Suppressor macrophage (primary cell): ENCODE measurements around the gene DLL4.

Experiments
- DNase-seq, 4 experiments: peaks; one replicate each; pipeline ENCODE4 v3.0.0-alpha.2; 2020 to 2022
- total RNA-seq, 17 experiments: gene quantifications; one replicate each; lab custom pipeline; 2026; ENCODE audit warnings: mixed read lengths in 6 of 17, inconsistent platforms in 3 of 17; lab: John Stamatoyannopoulos, UW

Gene DLL4
- 0 to 36.8 (median 0.15) reads per million in 17 experiments for total RNA-seq

- DNase-seq = peak in 2 of 4 experiments; percentile 50 to 55
These were observed at the start of gene DLL4 for GRCh38 chr15:40928821-40929659. Gene DLL4, plus strand, starts transcription at chr15:40929340. Its CDS starts 329 bp downstream, at chr15:40929669.

GRCh38 chr15:40879609-40880008, 49.5 kb upstream of the DLL4 start:
- DNase-seq = no peak

- no peak for DNase-seq
These were observed 47.8 kb upstream of the DLL4 start for GRCh38 chr15:40881351-40881750.

- no peak for DNase-seq
These were observed 42.6 kb upstream of the DLL4 start for GRCh38 chr15:40886586-40886985.

DNA sequence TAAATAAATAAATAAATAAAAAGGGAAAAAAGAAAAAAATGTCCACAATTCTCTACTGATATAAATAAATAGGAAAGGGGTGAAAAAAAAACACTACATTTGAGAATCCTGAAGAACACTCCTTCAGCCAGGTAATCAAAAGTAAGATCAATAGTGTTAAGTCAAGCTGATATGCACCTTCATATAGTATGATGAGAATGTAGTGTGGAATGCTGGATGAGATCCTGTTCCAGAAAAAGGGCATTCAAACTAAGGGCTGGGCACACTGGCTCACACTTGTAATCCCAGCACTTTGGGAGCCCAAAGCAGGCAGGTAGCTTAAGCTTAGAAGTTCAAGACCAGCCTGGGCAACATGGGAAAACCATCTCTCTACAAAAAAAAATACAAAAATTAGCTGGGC, 40.0 kb upstream of the DLL4 start:
- DNase-seq = no peak

GRCh38 chr15:40891138-40891537, 38.0 kb upstream of the DLL4 start:
- DNase-seq = no peak

DNA sequence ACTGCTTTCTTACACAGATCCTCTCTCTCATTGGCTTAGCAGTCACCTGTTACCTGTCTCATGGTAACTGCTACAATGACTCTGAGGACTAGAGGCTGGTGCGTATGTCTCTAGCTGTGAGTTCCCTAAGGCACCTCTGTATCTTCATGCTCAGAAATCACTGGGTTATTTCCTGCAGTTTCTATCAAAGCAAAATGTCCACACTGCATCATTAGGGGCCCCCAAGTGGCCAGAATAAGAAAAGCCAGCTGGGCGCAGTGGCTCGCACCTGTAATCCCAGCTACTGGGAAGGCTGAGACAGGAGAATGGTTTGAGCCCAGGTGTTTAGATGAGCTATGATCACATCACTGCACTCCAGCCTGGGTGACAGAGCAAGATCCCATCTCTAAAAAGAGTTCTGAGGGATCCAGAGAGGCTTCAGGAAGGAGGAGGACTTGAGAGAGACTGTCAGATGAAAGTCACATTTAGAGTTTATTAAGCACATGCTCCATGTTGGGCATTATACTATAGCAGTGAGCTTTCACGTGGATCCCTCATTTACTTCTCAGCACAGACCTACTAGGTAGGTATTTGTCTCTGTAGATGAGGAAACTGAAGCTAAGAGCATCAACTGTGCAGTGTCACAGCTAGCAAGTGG, 37.2 kb upstream of the DLL4 start:
- peak; percentile 50 to 73 (median 64) for DNase-seq

- DNase-seq = no peak
These were observed 36.6 kb upstream of the DLL4 start for GRCh38 chr15:40892447-40893012.

DNA sequence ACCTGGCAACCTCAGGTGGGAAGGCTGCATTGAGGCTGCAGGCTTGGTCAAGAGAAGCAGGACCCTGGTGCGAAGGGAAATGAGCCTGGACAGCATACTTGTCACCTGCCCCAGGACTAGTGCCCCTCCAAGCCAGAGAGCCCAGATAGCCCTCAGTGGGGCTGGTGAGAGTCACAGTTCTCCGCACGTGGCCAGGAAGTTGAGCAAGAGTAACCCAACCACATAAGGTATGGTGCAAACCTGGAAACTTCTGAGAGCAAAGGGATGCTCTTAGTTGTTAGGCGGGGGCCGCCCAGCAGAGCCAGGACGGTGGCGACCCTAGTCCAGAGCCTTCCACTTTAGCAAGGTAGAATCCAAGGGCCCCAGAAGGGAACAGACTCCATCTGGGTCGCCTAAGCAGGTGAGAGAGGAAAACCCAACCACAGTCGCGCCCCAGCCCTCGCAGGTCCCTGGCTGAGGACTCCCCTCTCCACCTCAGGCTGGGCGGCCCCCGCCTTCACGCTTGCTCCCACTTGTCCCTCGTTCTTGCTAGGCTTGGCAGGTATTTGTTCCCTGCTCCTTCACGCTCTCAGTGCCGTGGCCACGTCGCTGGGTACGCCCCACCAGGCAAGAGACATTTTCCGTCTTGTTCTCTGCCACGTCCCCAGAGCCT, 36.0 kb upstream of the DLL4 start:
- DNase-seq = no peak

DNA sequence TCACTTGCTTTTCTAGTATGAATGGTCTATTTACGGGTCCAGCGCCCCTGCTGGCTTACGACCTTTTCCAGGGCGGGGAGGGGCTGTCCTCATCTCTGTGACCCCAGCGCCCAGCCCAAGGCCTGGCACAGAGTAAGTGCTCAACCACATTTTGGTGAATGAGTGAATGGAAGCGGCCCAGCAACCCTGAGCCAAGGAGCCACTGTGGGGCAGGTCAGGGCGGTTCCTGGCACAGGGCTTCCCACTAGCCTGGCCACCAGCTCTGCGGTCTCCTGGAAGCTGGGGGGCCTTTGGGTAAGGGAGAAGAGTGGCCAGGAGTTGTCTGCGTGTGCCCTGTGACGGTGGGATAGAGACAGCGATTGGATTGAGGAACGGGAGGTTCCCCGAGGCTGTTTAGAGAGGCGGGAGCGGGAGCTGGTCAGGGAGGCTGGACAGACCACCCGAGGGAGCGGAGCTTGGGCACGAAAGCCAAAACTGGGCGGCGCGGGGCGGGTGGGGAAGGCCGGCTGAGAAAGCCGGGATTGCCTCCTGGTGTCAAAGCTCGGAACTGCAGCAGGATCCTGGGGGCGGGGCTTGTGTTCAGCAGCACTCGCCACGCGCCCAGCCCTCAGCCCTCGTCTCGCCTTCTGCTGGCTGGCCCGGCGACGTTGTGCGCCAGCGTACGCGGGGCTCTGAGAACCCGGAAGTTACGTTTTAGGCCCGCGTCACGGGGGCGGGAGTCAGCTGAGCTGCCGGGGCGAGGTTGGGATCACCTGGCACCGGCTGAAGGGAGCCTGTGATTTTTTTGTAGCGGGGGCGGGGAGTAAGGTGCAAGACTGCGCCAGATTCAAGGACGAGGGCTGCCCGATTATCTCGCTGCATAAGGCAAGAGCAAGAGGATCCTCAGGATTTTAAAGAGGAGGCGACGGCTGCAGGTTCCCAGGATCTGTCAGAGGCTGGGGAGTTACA, 35.1 kb upstream of the DLL4 start, which contains the start of gene VPS18:
TSS of gene VPS18 (plus strand) at position 718 of the 948 bp plus-strand sequence. CDS start 319 bp downstream, outside the sequence.
- peak; percentile 99 to 100 (median 100) for DNase-seq

GRCh38 chr15:40894681-40895448, 34.3 kb upstream of the DLL4 start:
- peak; percentile 86 to 90 (median 88) for DNase-seq

GRCh38 chr15:40899536-40900207, 29.5 kb upstream of the DLL4 start:
- no peak for DNase-seq

- no peak for DNase-seq
These were observed 28.7 kb upstream of the DLL4 start for GRCh38 chr15:40900256-40901052.

DNA sequence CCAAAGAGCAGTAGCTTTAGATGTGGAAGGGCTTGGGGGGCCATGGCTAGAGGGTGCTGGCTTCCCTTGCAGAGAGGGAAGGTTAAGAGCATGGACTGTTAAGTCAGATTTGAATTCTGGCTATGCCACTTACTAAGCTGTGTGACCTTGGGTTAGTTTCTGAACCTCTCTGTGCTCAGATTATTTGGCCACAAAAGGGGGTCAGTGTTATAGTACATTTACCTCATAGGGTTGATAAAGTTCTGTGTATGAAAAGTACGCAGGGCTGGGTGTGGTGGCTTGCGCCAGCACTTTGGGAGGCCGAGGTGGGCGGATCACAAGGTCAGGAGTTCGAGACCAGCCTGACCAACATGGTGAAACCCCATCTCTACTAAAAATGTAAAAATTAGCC, 28.1 kb upstream of the DLL4 start:
- no peak for DNase-seq

DNA sequence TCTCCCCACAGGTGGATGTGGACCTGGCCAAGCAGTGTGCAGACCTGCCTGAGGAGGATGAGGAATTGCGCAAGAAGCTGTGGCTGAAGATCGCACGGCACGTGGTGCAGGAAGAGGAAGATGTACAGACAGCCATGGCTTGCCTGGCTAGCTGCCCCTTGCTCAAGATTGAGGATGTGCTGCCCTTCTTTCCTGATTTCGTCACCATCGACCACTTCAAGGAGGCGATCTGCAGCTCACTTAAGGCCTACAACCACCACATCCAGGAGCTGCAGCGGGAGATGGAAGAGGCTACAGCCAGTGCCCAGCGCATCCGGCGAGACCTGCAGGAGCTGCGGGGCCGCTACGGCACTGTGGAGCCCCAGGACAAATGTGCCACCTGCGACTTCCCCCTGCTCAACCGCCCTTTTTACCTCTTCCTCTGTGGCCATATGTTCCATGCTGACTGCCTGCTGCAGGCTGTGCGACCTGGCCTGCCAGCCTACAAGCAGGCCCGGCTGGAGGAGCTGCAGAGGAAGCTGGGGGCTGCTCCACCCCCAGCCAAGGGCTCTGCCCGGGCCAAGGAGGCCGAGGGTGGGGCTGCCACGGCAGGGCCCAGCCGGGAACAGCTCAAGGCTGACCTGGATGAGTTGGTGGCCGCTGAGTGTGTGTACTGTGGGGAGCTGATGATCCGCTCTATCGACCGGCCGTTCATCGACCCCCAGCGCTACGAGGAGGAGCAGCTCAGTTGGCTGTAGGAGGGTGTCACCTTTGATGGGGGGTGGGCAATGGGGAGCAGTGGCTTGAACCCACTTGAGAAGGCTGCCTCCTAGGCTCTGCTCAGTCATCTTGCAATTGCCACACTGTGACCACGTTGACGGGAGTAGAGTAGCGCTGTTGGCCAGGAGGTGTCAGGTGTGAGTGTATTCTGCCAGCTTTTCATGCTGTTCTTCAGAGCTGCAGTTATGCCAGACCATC, 26.3 kb upstream of the DLL4 start:
- peak; percentile 82 to 92 (median 90) for DNase-seq

GRCh38 chr15:40904552-40905201, 24.5 kb upstream of the DLL4 start:
- DNase-seq = no peak
